Liver (tissue), 3 donors: ENCODE data around the gene GRM2.

ENCODE experiments used
- CTCF ChIP-seq: fragments of 150-350 bp; IDR thresholded peaks from 2 replicates; pipeline ENCODE4 v1.5.1; 2017; ENCODE audit warnings: improper control_type of control experiment, low read depth, low read length; ENCODE audit not compliant: missing input control
- EGR1 ChIP-seq, 2 donors: IDR thresholded peaks; 2 replicates each; pipeline ENCODE4 v1.6.1; 2016 to 2018; ENCODE audit warnings: antibody characterized with exemption in 2 of 2, low read depth in 2 of 2
- GABPA ChIP-seq, 2 donors: IDR thresholded peaks in 1 of 2; conservative IDR thresholded peaks in 1 of 2; 2 replicates each; pipeline ENCODE4 v1.6.1; 2016; ENCODE audit warnings: antibody characterized with exemption in 2 of 2, mild to moderate bottlenecking in 1 of 2, moderate library complexity in 1 of 2
- JUND ChIP-seq, 2 donors: IDR thresholded peaks; 2 replicates each; pipeline ENCODE4 v1.6.1; 2016; ENCODE audit warnings: antibody characterized with exemption in 2 of 2
- MAX ChIP-seq: IDR thresholded peaks from 2 replicates; pipeline ENCODE4 v1.6.1; 2016; ENCODE audit warnings: antibody characterized with exemption
- RAD21 ChIP-seq, 2 donors: IDR thresholded peaks; 2 replicates each; pipeline ENCODE4 v1.6.1; 2016; ENCODE audit warnings: antibody characterized with exemption in 2 of 2, mild to moderate bottlenecking in 2 of 2
- SP1 ChIP-seq: IDR thresholded peaks from 2 replicates; pipeline ENCODE4 v1.6.1; 2018; ENCODE audit warnings: antibody characterized with exemption, mild to moderate bottlenecking
- TAF1 ChIP-seq: conservative IDR thresholded peaks from 2 replicates; pipeline ENCODE4 v1.6.1; 2016; ENCODE audit warnings: antibody characterized with exemption, mild to moderate bottlenecking
- YY1 ChIP-seq: IDR thresholded peaks from 2 replicates; pipeline ENCODE4 v1.6.1; 2016; ENCODE audit warnings: antibody characterized with exemption, mild to moderate bottlenecking
- TF ChIP-seq, protein P1 (sequence below): IDR thresholded peaks from 2 replicates; pipeline ENCODE4 v1.6.1; 2016; ENCODE audit warnings: antibody characterized with exemption, mild to moderate bottlenecking
- donor health status: healthy.
- donor health status: healthy.

DNA sequence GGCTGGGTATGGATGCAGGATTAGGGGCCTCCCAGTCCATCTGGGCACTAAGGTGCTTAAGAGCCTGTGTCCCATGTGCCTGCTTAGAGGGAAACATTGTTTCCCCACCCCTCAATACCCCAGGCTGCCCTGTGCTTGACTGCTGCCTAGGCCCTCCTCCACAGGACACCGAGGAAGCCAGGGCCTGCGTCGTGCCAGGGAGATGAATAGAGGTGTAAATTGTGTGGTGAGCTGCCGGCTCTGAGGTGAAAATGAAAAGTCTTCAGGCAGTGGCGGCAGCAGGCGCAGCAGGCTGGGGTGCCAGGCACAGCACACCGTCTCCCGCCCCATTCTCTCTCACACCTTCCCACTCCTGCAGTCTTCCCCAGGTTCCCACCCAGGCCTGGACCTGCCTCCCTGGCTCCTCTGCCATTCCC lies 13.9 kb upstream of the GRM2 start:
- TF ChIP-seq CTCF (no peak), MAX (no peak), JUND (IDR thresholded peaks at IDR 0.05) (no peak), TAF1 (no peak), RAD21 (IDR thresholded peaks at IDR 0.05) (no peak), SP1 (no peak), YY1 (no peak), GABPA (IDR thresholded peaks at IDR 0.05 in 1 of 2, conservative IDR thresholded peaks at IDR 0.05 in 1 of 2) (no peak), EGR1 (IDR thresholded peaks at IDR 0.05; ENCODE audit: low read depth in 2 of 2) (no peak)
- TF ChIP-seq, protein P1, sequence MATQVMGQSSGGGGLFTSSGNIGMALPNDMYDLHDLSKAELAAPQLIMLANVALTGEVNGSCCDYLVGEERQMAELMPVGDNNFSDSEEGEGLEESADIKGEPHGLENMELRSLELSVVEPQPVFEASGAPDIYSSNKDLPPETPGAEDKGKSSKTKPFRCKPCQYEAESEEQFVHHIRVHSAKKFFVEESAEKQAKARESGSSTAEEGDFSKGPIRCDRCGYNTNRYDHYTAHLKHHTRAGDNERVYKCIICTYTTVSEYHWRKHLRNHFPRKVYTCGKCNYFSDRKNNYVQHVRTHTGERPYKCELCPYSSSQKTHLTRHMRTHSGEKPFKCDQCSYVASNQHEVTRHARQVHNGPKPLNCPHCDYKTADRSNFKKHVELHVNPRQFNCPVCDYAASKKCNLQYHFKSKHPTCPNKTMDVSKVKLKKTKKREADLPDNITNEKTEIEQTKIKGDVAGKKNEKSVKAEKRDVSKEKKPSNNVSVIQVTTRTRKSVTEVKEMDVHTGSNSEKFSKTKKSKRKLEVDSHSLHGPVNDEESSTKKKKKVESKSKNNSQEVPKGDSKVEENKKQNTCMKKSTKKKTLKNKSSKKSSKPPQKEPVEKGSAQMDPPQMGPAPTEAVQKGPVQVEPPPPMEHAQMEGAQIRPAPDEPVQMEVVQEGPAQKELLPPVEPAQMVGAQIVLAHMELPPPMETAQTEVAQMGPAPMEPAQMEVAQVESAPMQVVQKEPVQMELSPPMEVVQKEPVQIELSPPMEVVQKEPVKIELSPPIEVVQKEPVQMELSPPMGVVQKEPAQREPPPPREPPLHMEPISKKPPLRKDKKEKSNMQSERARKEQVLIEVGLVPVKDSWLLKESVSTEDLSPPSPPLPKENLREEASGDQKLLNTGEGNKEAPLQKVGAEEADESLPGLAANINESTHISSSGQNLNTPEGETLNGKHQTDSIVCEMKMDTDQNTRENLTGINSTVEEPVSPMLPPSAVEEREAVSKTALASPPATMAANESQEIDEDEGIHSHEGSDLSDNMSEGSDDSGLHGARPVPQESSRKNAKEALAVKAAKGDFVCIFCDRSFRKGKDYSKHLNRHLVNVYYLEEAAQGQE = no peak
